OCI-LY1 (cell line): ENCODE data around the gene HJURP.

ENCODE experiments used
- H2AFZ ChIP-seq: fragments of 200-600 bp; sonication (generic), shearing (Covaris generic); 2 replicates; pipeline ENCODE4 v1.6.0; 2014; ENCODE audit warnings: antibody characterized with exemption, mild to moderate bottlenecking, low read length
- H3F3A ChIP-seq: fragments of 200-600 bp; sonication (generic), shearing (Covaris generic); 2 replicates; pipeline ENCODE4 v1.6.0; 2014; ENCODE audit warnings: mild to moderate bottlenecking, antibody characterized with exemption, low read length, moderate library complexity; ENCODE audit not compliant: insufficient read depth
- H3K27ac ChIP-seq: fragments of 200-600 bp; sonication (generic); 2 replicates; pipeline ENCODE4 v1.5.1; 2014; ENCODE audit warnings: low read length, mixed run types, mild to moderate bottlenecking, low read depth; ENCODE audit not compliant: poor library complexity, severe bottlenecking
- H3K27me3 ChIP-seq: fragments of 200-600 bp; sonication (generic); 2 replicates; pipeline ENCODE4 v1.6.0; 2014; ENCODE audit warnings: antibody characterized with exemption, mild to moderate bottlenecking, low read length, moderate library complexity; ENCODE audit not compliant: insufficient read depth
- H3K36me3 ChIP-seq: fragments of 200-600 bp; sonication (generic); 2 replicates; pipeline ENCODE4 v1.6.1; 2014; ENCODE audit warnings: mild to moderate bottlenecking, antibody characterized with exemption, low read length, moderate library complexity, mixed read lengths; ENCODE audit not compliant: insufficient read depth
- H3K4me1 ChIP-seq: fragments of 200-600 bp; sonication (generic); 2 replicates; pipeline ENCODE4 v1.5.1; 2014; ENCODE audit warnings: mild to moderate bottlenecking, low read length, moderate library complexity; ENCODE audit not compliant: insufficient read depth, severe bottlenecking
- H3K4me2 ChIP-seq: fragments of 200-600 bp; sonication (generic), shearing (Covaris generic); 2 replicates; pipeline ENCODE4 v1.6.1; 2014; ENCODE audit warnings: low read length
- H3K4me3 ChIP-seq: fragments of 200-600 bp; sonication (generic); 2 replicates; pipeline ENCODE4 v1.5.1; 2014; ENCODE audit warnings: low read length, low read depth, mild to moderate bottlenecking, mixed read lengths; ENCODE audit not compliant: poor library complexity, severe bottlenecking
- H3K79me2 ChIP-seq: fragments of 200-600 bp; shearing (Covaris generic); 2 replicates; pipeline ENCODE4 v1.6.1; 2016; ENCODE audit warnings: mixed run types, low read length, mixed read lengths; ENCODE audit not compliant: insufficient read depth
- H3K9ac ChIP-seq: fragments of 200-600 bp; sonication (generic), shearing (Covaris generic); 2 replicates; pipeline ENCODE4 v1.6.1; 2014; ENCODE audit warnings: mild to moderate bottlenecking, low read length, mixed read lengths
- H3K9me2 ChIP-seq: fragments of 200-600 bp; sonication (generic), shearing (Covaris generic); 2 replicates; pipeline ENCODE4 v1.6.1; 2014; ENCODE audit warnings: low read depth, mild to moderate bottlenecking, low read length, mixed read lengths
- H3K9me3 ChIP-seq: fragments of 200-600 bp; shearing (Covaris generic); 2 replicates; pipeline ENCODE4 v1.6.1; 2014; ENCODE audit warnings: low read length, mixed read lengths
- H4K20me1 ChIP-seq: fragments of 200-600 bp; sonication (generic), shearing (Covaris generic); 2 replicates; pipeline ENCODE4 v1.6.0; 2016; ENCODE audit warnings: mild to moderate bottlenecking, low read length; ENCODE audit not compliant: insufficient read depth
- CTCF ChIP-seq: fragments of 200-600 bp; sonication (generic), shearing (Covaris generic); IDR thresholded peaks from 2 replicates; pipeline ENCODE4 v1.5.1; 2017; ENCODE audit warnings: mild to moderate bottlenecking, antibody characterized with exemption, low read length, moderate library complexity, mixed read lengths
- EZH2 ChIP-seq: fragments of 200-600 bp; sonication (generic), shearing (Covaris generic); IDR thresholded peaks from 2 replicates; pipeline ENCODE4 v1.8.0; 2017; ENCODE audit warnings: borderline replicate concordance, mixed run types, mild to moderate bottlenecking, antibody characterized with exemption, low read length, moderate library complexity, mixed read lengths

The HJURP gene

GRCh38 chr2:233799087-233799665 lies 55.2 kb downstream of the HJURP start:
- H3K9me3 ChIP-seq = no peaks in the 10 kb centered on the region
- H3K4me3 ChIP-seq = no peak overlapping the region
- H3F3A ChIP-seq = no peaks in the 10 kb centered on the region
- H3K79me2 ChIP-seq = no peaks in the 10 kb centered on the region
- H3K9ac ChIP-seq = no peak overlapping the region
- H3K4me1 ChIP-seq = peaks cover 3% of the 10 kb centered on the region
- H3K9me2 ChIP-seq = no peaks in the 10 kb centered on the region
- no peak overlapping the region for H2AFZ ChIP-seq
- H4K20me1 ChIP-seq = no peaks in the 10 kb centered on the region
- H3K4me2 ChIP-seq = no peak overlapping the region
- TF ChIP-seq CTCF (no peak), EZH2 (no peak)
- no peaks in the 10 kb centered on the region for H3K36me3 ChIP-seq
- no peaks in the 10 kb centered on the region for H3K27me3 ChIP-seq
- no peak overlapping the region for H3K27ac ChIP-seq

GRCh38 chr2:233798335-233799086 lies 55.8 kb downstream of the HJURP start:
- Histone ChIP-seq H3F3A (no peaks in the 10 kb centered on the region), H3K27me3 (no peaks in the 10 kb centered on the region), H3K4me3 (no peak overlapping the region), H2AFZ (no peak overlapping the region), H3K9ac (no peak overlapping the region), H3K9me3 (no peaks in the 10 kb centered on the region), H3K4me2 (no peak overlapping the region), H3K9me2 (no peaks in the 10 kb centered on the region), H3K4me1 (peaks cover 9% of the 10 kb centered on the region), H4K20me1 (no peaks in the 10 kb centered on the region), H3K79me2 (no peaks in the 10 kb centered on the region), H3K27ac (no peak overlapping the region), H3K36me3 (no peaks in the 10 kb centered on the region)
- TF ChIP-seq EZH2 (no peak), CTCF (no peak)

GRCh38 chr2:233796254-233796653 lies 58.1 kb downstream of the HJURP start:
- Histone ChIP-seq H4K20me1 (no peaks in the 10 kb centered on the region), H3K9ac (no peak overlapping the region), H3K9me3 (no peaks in the 10 kb centered on the region), H2AFZ (no peak overlapping the region), H3K36me3 (no peaks in the 10 kb centered on the region), H3K27ac (no peak overlapping the region), H3K4me2 (no peak overlapping the region), H3K4me1 (peaks cover 21% of the 10 kb centered on the region), H3F3A (no peaks in the 10 kb centered on the region), H3K27me3 (no peaks in the 10 kb centered on the region; the same call in 1 of the 2 replicates), H3K9me2 (no peaks in the 10 kb centered on the region), H3K79me2 (no peaks in the 10 kb centered on the region), H3K4me3 (no peak overlapping the region)
- TF ChIP-seq EZH2 (no peak), CTCF (no peak)
